Adrenal gland (tissue), 12 donors: ENCODE data around the gene CDKN2D. TPM values are rescaled to one million over a fixed set of nuclear protein-coding genes. Genes with fewer than 3 reads are reported as not detected.

Experiments
- DNase-seq, 7 donors: peaks; one replicate each; pipeline ENCODE4 v3.0.0-alpha.2; 2019 to 2020
- H3K27ac ChIP-seq, 5 donors: fragments of 200-600 bp; sonication (generic) in 4 of 5; 1 replicate in 3 of 5; 2 replicates in 2 of 5; pipeline versions ENCODE4 v1.5.1 to v1.8.0; 2016 to 2020; ENCODE audit warnings: mild to moderate bottlenecking in 1 of 5
- H3K27me3 ChIP-seq: fragments of 200-600 bp; 2 replicates; pipeline ENCODE4 v1.8.0; 2021
- H3K36me3 ChIP-seq, 2 donors: fragments of 200-600 bp; replicated peaks in 1 of 2; 1 replicate in 1 of 2; 2 replicates in 1 of 2; pipeline versions ENCODE4 v1.5.1 to v1.8.0; 2018 to 2022
- H3K4me1 ChIP-seq, 2 donors: fragments of 200-600 bp; replicated peaks in 1 of 2; 1 replicate in 1 of 2; 2 replicates in 1 of 2; pipeline versions ENCODE4 v1.5.1 to v1.8.0; 2018 to 2021
- H3K4me3 ChIP-seq, 4 donors: fragments of 200-600 bp; sonication (generic) in 3 of 4; one replicate each; pipeline ENCODE4 v1.5.1; 2016 to 2018
- H3K9me3 ChIP-seq, 3 donors: fragments of 200-600 bp; sonication (generic) in 1 of 3; replicated peaks in 1 of 3; 1 replicate in 2 of 3; 2 replicates in 1 of 3; pipeline versions ENCODE4 v1.5.1 to v1.8.0; 2016 to 2021
- CTCF ChIP-seq, 6 experiments: fragments of 450-650 bp in 4 of 6; fragments of 200-600 bp in 2 of 6; sonication (generic) in 1 of 6; IDR thresholded peaks; 1 replicate in 5 of 6; 2 replicates in 1 of 6; pipeline versions ENCODE4 v1.5.1 to v1.8.0; 2016 to 2021; ENCODE audit warnings: antibody characterized with exemption in 6 of 6, mild to moderate bottlenecking in 2 of 6, moderate library complexity in 1 of 6
- POLR2A ChIP-seq, 2 donors: fragments of 450-650 bp; IDR thresholded peaks; one replicate each; pipeline ENCODE4 v1.6.1; 2017; ENCODE audit warnings: antibody characterized with exemption in 2 of 2, mild to moderate bottlenecking in 2 of 2, moderate library complexity in 1 of 2
- WGBS, 4 donors: extraction: QIAGEN DNeasy Blood & Tissue Kit in 2 of 4; methylation state at CpG; one replicate each; pipeline versions ENCODE4 v1.1.5 to v1.1.7; 2013 to 2017; 5-methylcytosine and 5-hydroxymethylcytosine counted together
- intact Hi-C, 2 donors: fragments of 100-400 bp; cut with DNase I; formaldehyde crosslinking; loops; one replicate each; pipeline versions ENCODE4 v1.14.1 to v1.15.0; 2022 to 2023
- polyA plus RNA-seq, 3 donors: library from polyadenylated mRNA; stranded (reverse); fragments of 200-250 nt in 2 of 3; fragments of 350-450 nt in 1 of 3; fragmentation: Illumina TruSeq in 1 of 3; extraction: RNeasy Lipid Tissue Mini Kit (QIAGEN cat#74804) in 1 of 3; gene quantifications; one replicate each; pipeline ENCODE4 v1.2.3, GENCODE V29; 2013 to 2014
- total RNA-seq, 9 donors: library from RNA; depleted of rRNA in 4 of 9; stranded (reverse); fragments of >200 nt in 4 of 9; fragments of 120-200 nt in 1 of 9; fragmentation: NEBNext Ultra II Directional in 1 of 9; extraction: Animal tissue kit (Norgen Biotek cat#: 25700) in 1 of 9; gene quantifications; one replicate each; pipeline versions ENCODE4 v1.1.0 to v1.2.4, GENCODE V29; 2013 to 2023
- donor health status: healthy with polysubstance abuse.
- donor health status: Bipolar disorder and iron deficiency.
- donor health status: DM: yes; HTN: yes; CAD: no.
- donor health status: DM: no; HTN: no; CAD: no.
- donor health status: DM: no; HTN: no; CAD: no.
- donor health status: DM: yes; HTN: yes; CAD: no.

The CDKN2D gene
- total and polyA plus RNA-seq, 12 donors, result 1.9 to 17.4 (median 8.2) TPM

GRCh38 chr19:10568062-10568825 is 535 bp downstream of the CDKN2D start:
- H3K4me1 ChIP-seq, result peaks cover 14 to 41% of the 10 kb centered on the region in 2 donors
- peak in 6 of 7 donors; percentile 38 to 60 (median 48) for DNase-seq
- peak overlapping the region in 3 of 5 donors; percentile 50 to 88 (median 65) for H3K27ac ChIP-seq
- H3K9me3 ChIP-seq, result no peaks in the 10 kb centered on the region
- H3K36me3 ChIP-seq, result no peaks in the 10 kb centered on the region
- H3K27me3 ChIP-seq, result no peaks in the 10 kb centered on the region
- intact Hi-C loops, result loop anchor here in 1 of 2 donors (5.0 kb wide), 1 partner anchor 66 kb away; the partner anchor contains the start of gene KEAP1
- WGBS, 4 donors, result 3 to 18% (median 10%) methylated on average over 4 to 58 of the region's 58 CpGs
- TF ChIP-seq POLR2A (IDR thresholded peaks at IDR 0.05) (no peak), CTCF (IDR thresholded peaks at IDR 0.05) (no peak)
- H3K4me3 ChIP-seq, result peak overlapping the region in 3 of 4 donors; percentile 11 to 80 (median 25)

GRCh38 chr19:10567656-10568055 is 1.1 kb downstream of the CDKN2D start:
- no peak for DNase-seq
- Histone ChIP-seq H3K36me3 (no peaks in the 10 kb centered on the region), H3K27me3 (no peaks in the 10 kb centered on the region), H3K4me1 (peaks cover 14 to 41% of the 10 kb centered on the region in 2 donors), H3K9me3 (no peaks in the 10 kb centered on the region), H3K4me3 (peak overlapping the region in 1 of 4 donors; percentile 80), H3K27ac (peak overlapping the region in 2 of 5 donors; percentile 82 to 86)
- WGBS, 4 donors, result 49 to 62% (median 53%) methylated on average over 5 of the region's 5 CpGs
- TF ChIP-seq POLR2A (IDR thresholded peaks at IDR 0.05) (no peak), CTCF (IDR thresholded peaks at IDR 0.05) (no peak)
- intact Hi-C loops, result loop anchor here in 1 of 2 donors (5.0 kb wide), 1 partner anchor 65 kb away; the partner anchor contains the start of gene KEAP1

- Histone ChIP-seq H3K4me3 (peak overlapping the region in 1 of 4 donors; percentile 70), H3K9me3 (no peaks in the 10 kb centered on the region), H3K36me3 (no peaks in the 10 kb centered on the region), H3K4me1 (peaks cover 10 to 37% of the 10 kb centered on the region in 2 donors), H3K27ac (peak overlapping the region; percentile 50 to 99 (median 82)), H3K27me3 (no peaks in the 10 kb centered on the region)
- TF ChIP-seq POLR2A (IDR thresholded peaks at IDR 0.05) (no peak), CTCF (IDR thresholded peaks at IDR 0.05) (no peak)
- intact Hi-C loops, result loop anchor here in 1 of 2 donors (5.0 kb wide), 1 partner anchor 65 kb away; the partner anchor contains the start of gene KEAP1
- 39 to 48% (median 45%) methylated on average over 11 to 19 of the region's 19 CpGs for WGBS, 4 donors
- DNase-seq, result peak in 5 of 7 donors; percentile 47 to 68 (median 54)
Observed at GRCh38 chr19:10566658-10567410, 1.9 kb downstream of the CDKN2D start.

- Histone ChIP-seq H3K27me3 (no peaks in the 10 kb centered on the region), H3K36me3 (no peaks in the 10 kb centered on the region), H3K4me3 (peak overlapping the region in 2 of 4 donors; percentile 50 to 70), H3K9me3 (no peaks in the 10 kb centered on the region), H3K4me1 (peaks cover 10 to 37% of the 10 kb centered on the region in 2 donors), H3K27ac (peak overlapping the region; percentile 50 to 99 (median 82))
- TF ChIP-seq POLR2A (IDR thresholded peaks at IDR 0.05), result no peak
- no peak for TF ChIP-seq CTCF (IDR thresholded peaks at IDR 0.05)
- intact Hi-C loops, result loop anchor here in 1 of 2 donors (5.0 kb wide), 1 partner anchor 64 kb away; the partner anchor contains the start of gene KEAP1
- 0 to 2% (median 2%) methylated on average over 4 of the region's 4 CpGs for WGBS, 4 donors
- no peak for DNase-seq
Observed at GRCh38 chr19:10566408-10566657, 2.4 kb downstream of the CDKN2D start.
